ENCODE measurements around the gene PIK3R6.

- TF ChIP-seq CTCF (IDR thresholded peaks at IDR 0.05) (no peak), POLR2A (IDR thresholded peaks at IDR 0.05) (no peak)
These were observed 2.1 kb downstream of the PIK3R6 start for GRCh38 chr17:8865385-8865784.
